ENCODE results near the gene TNIP1.

The TNIP1 gene

DNA sequence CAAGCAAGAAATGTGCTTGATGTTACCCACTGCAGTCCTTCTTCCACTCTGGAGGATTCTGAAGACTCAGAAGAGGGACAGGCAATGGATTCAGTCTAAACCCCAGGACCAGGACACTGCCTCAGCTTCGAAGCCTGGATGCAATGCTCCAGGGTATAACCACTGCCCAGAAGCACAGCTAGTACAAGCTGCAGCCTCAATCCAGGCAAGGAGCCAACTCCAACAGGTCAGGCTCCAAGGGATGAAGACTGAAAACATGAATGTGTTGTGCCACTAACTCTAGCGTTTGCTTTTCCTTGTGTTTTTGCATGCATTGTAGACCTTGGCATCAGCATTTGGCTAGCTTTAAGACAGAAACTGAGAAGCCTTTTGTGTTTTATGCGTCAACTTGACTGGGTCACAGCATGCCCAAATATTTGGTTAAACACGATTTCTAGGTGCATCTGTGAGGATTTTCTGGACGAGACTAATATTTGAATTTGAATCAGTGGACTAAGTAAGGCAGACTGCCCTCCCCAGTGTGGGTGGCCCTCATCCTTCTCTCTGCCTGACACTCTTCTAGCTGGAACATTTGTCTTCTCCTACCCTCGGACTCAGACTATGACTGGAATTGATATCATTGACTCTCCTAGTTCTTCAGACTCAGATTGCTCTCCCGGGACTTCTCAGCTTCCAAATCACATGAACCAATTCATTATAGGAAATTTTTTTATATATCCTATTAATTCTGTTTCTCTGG, 81.0 kb downstream of the TNIP1 start:
- DNase-seq (ENCODE audit: low read depth): no peak

DNA sequence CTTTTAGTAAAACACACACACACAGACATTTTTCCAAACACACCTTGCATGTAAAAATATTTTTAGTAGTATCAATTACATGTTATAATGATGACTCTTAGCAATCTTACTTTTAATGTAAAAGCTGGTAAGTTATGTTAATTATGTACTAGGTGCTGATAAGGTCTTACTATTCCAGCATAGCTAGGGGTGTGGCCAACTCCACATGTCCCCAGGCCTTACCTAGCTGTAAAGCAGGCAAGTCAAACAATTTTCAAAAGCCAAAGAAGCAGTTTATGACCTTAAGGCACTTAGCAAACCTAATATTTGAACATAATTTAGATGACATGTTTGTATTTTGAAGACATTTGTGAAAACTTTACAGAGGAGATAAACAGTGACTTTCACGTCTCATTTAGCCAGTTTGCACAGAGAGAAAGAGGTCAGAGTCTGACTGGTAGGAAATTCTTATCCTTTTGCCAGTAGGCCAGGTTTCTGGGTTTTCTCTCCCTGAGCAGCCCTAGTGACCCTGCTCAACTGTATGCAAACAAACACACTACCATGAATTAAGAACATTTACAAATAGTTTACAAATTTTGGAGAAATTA, 86.9 kb downstream of the TNIP1 start:
- no peak for DNase-seq (ENCODE audit: low read depth)

DNA sequence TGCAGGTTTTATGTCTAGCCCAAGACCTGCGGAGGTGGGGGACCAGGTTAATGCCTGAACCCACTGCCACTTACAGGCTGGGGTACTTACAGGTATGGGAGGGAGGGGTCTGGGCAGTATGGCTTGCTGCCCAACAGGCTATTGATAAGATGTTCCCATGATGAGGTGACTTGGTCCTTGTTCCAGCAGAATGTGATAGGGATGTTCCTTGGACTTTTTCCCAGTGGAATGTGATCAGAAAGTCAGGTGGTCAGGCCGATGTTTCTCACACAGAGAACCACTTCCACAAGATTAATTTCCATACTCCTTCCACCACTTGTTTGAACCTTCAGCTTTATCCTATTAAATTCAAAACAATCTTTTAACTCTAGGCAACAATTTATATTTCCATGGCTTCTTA, 87.4 kb downstream of the TNIP1 start:
- DNase-seq (ENCODE audit: low read depth): no peak

DNA sequence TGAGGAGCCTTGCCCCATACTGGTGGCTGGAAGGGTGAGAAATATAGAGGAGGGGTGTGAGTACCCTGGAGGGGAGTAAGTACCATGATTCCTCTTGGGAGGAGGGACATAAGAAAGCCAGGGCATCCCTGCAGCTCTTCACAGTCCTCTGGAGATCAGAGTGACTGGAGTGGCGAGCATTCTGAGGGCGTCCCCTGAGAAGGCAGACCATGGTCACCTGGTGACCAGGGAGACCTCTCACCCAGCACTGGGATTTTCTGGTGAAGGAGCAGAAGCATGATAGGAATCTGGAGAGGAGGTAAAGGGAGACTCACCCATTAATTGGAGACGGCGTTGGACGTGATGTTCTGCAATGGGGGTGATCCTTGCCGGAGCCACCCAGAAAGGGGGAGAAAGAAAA, 88.1 kb downstream of the TNIP1 start:
- DNase-seq (ENCODE audit: low read depth): no peak

DNA sequence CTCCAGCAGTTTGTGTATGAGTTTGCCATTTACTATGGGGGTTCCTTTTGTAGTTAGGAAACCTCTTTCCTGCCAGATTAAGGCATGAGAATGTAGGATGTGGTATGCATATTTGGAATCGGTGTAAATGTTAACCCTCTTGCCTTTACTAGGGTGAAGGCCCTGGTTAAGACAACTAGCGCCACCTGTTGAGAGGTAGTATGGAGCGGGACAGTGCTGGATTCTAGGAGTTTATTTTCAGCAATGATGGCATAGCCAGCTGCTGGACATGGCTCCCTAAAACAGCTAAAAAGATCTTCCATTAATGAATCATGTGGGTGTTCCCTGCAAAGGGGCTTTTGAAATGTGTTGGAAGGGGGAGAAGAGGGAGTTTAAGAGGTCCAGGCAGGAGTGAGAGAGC, 91.1 kb downstream of the TNIP1 start:
- no peak for DNase-seq (ENCODE audit: low read depth)

DNA sequence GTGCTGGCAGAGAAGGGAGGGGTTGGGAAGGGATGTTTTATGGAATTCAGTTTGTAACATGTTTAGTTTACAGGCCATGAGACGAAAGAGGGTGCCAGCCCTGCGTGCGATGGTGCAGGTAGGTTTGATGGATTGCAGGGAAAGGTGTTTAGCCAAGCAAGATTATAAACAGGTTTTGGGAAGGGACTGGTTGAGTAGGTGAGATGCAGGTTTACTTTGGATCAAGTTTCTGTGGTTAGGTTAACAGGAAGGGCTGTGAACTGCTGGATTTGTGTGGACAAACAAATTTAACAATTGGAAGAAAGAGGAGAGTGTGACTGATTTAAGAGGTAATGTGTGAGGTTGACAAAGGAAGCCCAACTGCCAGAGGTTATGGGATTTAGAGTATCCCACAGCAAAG, 93.1 kb downstream of the TNIP1 start:
- no peak for DNase-seq (ENCODE audit: low read depth)
